GM10266 (cell line): ENCODE measurements around the gene VCP.

Experiments
- DNase-seq: peaks from one replicate; pipeline ENCODE4 v3.0.0; 2012; ENCODE audit errors: extremely low spot score
- CTCF ChIP-seq: IDR thresholded peaks from 2 replicates; pipeline ENCODE4 v1.5.1; 2012; ENCODE audit warnings: mild to moderate bottlenecking, low read depth; ENCODE audit not compliant: control insufficient read depth, insufficient read depth; ENCODE audit errors: missing control alignments

VCP gene

DNA sequence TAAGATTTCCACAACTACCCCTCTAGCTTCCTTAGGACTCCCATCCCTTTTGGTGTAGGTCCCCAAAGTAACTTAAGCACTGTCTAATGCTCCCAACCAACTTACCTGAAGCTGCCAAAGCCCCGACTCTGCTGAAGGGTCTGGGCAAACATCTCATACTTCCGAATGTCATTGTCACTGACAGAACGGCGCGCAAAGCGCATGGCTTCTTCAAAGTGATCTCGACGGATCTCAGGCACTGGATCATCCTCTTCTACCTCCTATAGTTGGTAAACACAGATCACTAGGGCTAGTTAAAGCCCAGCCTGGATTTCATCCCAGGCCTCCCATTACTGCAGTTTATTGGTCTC is 15.2 kb downstream of the VCP start:
- DNase-seq, result no peak
- TF ChIP-seq CTCF, result no peak

- DNase-seq, result no peak
- no peak for TF ChIP-seq CTCF
Observed at GRCh38 chr9:35056571-35057270, 15.7 kb downstream of the VCP start.

GRCh38 chr9:35054871-35055644 is 17.4 kb downstream of the VCP start:
- TF ChIP-seq CTCF, result no peak
- DNase-seq, result no peak

GRCh38 chr9:35054185-35054835 is 18.1 kb downstream of the VCP start:
- no peak for DNase-seq
- TF ChIP-seq CTCF, result no peak

GRCh38 chr9:35051069-35051967 is 21.1 kb downstream of the VCP start:
- TF ChIP-seq CTCF, result peak; percentile 59
- peak; percentile 55 for DNase-seq

GRCh38 chr9:35048511-35048910 is 23.9 kb downstream of the VCP start:
- no peak for DNase-seq
- no peak for TF ChIP-seq CTCF
